G401.6 (cell line): ENCODE data around the gene PCDHGB3.
"Not testable (repeated sequence)": the region's sequence is repeated elsewhere in the genome, so short reads cannot be mapped to it uniquely, and the experiment has no call there.

ENCODE experiments used
- FAIRE-seq: peaks from 2 replicates; lab custom pipeline; 2012; peaks lifted over from hg19 to GRCh38; lab: Jason Lieb, UNC

PCDHGB3 gene

GRCh38 chr5:141369994-141370848 is at the start of gene PCDHGB3:
PCDHGB3 (plus strand) TSS chr5:141370242; CDS start chr5:141370395, 153 bp downstream.
- no peak for FAIRE-seq

- no peak for FAIRE-seq
Observed at GRCh38 chr5:141322261-141322660, 47.8 kb upstream of the PCDHGB3 start.

- no peak for FAIRE-seq
Observed at GRCh38 chr5:141326088-141326854, 43.8 kb upstream of the PCDHGB3 start.

- no peak for FAIRE-seq
Observed at GRCh38 chr5:141328231-141328630, 41.8 kb upstream of the PCDHGB3 start.

- FAIRE-seq: no peak
Observed at GRCh38 chr5:141330299-141331080, 39.6 kb upstream of the PCDHGB3 start, which contains the start of gene PCDHGA1. PCDHGA1 (plus strand) TSS chr5:141330514.

GRCh38 chr5:141332571-141332970 is 37.5 kb upstream of the PCDHGB3 start:
- not testable (repeated sequence) for FAIRE-seq

- no peak for FAIRE-seq
Observed at GRCh38 chr5:141338538-141339306, 31.3 kb upstream of the PCDHGB3 start, which contains the start of gene PCDHGA2. PCDHGA2 (plus strand) TSS chr5:141338760.

- FAIRE-seq: not testable (repeated sequence)
Observed at GRCh38 chr5:141340781-141341354, 29.2 kb upstream of the PCDHGB3 start.

- no peak for FAIRE-seq
Observed at GRCh38 chr5:141342773-141343172, 27.3 kb upstream of the PCDHGB3 start.

GRCh38 chr5:141343242-141343952 is 26.6 kb upstream of the PCDHGB3 start, which contains the start of gene PCDHGA3:
PCDHGA3 (plus strand) TSS chr5:141343829; CDS start chr5:141344034, 205 bp downstream.
- no peak for FAIRE-seq

GRCh38 chr5:141343953-141344463 is 26.0 kb upstream of the PCDHGB3 start:
- FAIRE-seq: no peak

- no peak for FAIRE-seq
Observed at GRCh38 chr5:141345327-141345726, 24.7 kb upstream of the PCDHGB3 start.

- FAIRE-seq: not testable (repeated sequence)
Observed at GRCh38 chr5:141346017-141346416, 24.0 kb upstream of the PCDHGB3 start.

GRCh38 chr5:141349917-141350619 is 20.0 kb upstream of the PCDHGB3 start, which contains the start of gene PCDHGB1:
PCDHGB1 (plus strand) TSS chr5:141350099; CDS start chr5:141350261, 162 bp downstream.
- FAIRE-seq: no peak

GRCh38 chr5:141351591-141351990 is 18.5 kb upstream of the PCDHGB3 start:
- no peak for FAIRE-seq

GRCh38 chr5:141354900-141355469 is 15.1 kb upstream of the PCDHGB3 start, which contains the start of gene PCDHGA4:
PCDHGA4 (plus strand) TSS chr5:141355021; CDS start chr5:141355108, 87 bp downstream.
- no peak for FAIRE-seq

- FAIRE-seq: no peak
Observed at GRCh38 chr5:141355641-141356040, 14.4 kb upstream of the PCDHGB3 start.

GRCh38 chr5:141356133-141356532 is 13.9 kb upstream of the PCDHGB3 start:
- FAIRE-seq: no peak

GRCh38 chr5:141356950-141357349 is 13.1 kb upstream of the PCDHGB3 start:
- FAIRE-seq: no peak
